IPS-18c (cell line): ENCODE data around the gene HOXA9.

Source experiments
- H3K4me3 ChIP-seq: 2 replicates; pipeline ENCODE4 v1.7.0; 2013; ENCODE audit warnings: low read depth, mild to moderate bottlenecking, low read length, moderate library complexity; ENCODE audit not compliant: insufficient read depth
- H3K9me3 ChIP-seq: one replicate; pipeline ENCODE4 v1.6.1; 2013; ENCODE audit warnings: mild to moderate bottlenecking, low read length, moderate library complexity; ENCODE audit not compliant: control insufficient read depth, insufficient read depth

Gene HOXA9

DNA sequence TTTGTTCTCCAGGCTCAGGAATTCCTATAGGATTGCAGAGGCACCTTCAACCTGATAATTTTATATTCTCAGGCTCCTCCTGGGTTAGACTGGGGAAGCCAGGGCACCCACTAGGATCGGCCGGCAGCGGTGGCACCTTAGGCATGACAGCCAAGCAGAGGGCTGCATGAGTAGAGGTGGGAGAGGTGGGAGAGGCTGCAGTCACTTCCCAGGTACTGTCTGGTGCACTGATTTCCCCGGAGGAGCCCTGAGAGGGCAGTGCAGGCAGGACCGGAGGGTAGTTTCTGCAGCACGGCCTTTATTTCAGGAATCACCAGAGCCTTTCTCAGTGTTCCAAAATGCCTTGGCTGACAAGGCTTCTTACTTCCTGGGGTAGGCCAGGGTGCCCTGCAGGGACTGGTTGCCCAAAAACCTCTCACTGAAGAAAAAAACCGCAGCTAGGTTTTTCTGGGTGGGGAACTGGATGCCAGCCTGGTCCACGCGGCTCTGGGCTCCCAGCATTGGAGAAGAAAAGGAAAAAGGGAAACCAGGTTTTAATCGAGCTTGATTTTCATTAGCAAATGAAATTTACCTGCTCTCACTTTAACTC lies 38.1 kb upstream of the HOXA9 start:
- peaks cover 5% of the 10 kb centered on the region for H3K9me3 ChIP-seq

DNA sequence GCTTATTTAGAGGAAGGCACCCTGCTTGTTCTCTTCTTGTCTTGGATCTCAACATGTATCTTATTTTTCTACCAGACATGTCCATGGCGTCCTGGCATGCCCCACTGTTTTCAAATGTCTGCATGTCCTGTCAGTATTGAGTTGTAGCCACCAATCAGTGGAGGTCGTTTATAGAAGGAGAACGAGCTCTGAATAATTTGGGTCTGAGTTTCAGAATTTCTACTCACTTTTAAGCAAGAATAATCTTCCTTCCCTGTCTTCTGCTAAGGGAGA lies 37.5 kb upstream of the HOXA9 start:
- Histone ChIP-seq H3K4me3 (no peak overlapping the region), H3K9me3 (peaks cover 5% of the 10 kb centered on the region)

More for the DNA sequence above, 38.1 kb upstream of the HOXA9 start:
- H3K4me3 ChIP-seq: no peak overlapping the region

DNA sequence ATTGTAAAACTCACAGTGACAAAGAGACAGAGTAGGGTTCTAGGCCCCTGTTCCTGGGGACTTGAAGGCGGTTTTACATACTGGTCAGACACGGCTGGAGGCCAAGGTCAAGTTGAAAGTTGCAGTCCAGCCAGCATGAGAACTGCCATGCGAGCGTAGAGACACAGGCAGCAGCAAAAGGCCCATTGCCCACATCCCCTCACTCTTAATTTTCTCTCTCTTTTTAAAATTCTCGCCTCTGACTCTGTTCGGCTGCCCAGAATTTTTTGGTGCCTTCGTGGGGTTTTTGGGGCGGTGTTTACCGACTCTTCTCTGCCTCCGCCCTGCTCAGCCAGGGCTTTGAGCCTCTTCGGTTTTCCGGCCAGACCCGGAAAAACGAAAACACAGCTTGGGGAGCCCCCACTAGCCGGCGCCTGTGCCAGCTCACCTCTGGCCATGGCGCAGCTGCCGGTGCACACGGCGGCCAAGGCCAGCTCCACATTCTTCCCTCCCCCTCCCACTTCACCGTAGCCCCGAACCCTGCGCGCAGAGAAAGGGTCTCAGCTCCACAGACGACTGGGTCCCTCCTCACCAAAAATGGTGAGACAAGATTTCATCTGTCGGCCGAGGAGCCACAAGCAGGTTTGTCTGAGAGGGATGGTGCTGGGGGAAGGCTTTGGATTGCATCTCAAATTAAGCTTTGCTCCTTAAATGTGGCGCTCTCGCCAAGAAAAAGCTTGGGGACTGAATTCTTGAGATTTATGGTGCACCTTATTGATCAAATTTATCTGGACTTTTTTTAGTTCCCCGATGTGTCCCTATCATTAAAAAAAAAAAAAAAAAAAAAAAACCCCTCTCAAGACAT lies 36.9 kb upstream of the HOXA9 start:
- H3K4me3 ChIP-seq: no peak overlapping the region
- H3K9me3 ChIP-seq: peaks cover 5% of the 10 kb centered on the region

DNA sequence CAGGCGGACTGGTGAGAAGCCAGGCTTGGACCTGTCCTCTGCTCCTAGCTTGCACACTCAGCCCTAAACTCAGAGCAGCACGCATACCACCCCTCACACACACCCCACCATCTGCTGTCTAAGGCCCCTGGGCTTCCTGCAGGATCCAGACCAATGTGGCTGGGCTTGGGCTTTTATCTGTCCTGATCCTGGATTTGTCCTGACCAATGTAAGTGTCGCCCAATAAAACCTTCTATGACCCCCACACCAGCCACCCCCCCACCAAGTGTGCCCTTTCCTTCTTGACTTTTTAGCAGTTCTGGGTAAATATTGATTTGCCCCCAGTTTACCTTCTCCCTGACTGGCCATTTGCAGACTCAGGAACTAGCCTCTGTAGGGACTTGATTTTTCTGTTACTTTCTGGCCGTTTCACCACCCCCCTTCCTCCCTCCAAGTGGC lies 36.3 kb upstream of the HOXA9 start:
- Histone ChIP-seq H3K4me3 (no peak overlapping the region), H3K9me3 (peaks cover 5% of the 10 kb centered on the region)

DNA sequence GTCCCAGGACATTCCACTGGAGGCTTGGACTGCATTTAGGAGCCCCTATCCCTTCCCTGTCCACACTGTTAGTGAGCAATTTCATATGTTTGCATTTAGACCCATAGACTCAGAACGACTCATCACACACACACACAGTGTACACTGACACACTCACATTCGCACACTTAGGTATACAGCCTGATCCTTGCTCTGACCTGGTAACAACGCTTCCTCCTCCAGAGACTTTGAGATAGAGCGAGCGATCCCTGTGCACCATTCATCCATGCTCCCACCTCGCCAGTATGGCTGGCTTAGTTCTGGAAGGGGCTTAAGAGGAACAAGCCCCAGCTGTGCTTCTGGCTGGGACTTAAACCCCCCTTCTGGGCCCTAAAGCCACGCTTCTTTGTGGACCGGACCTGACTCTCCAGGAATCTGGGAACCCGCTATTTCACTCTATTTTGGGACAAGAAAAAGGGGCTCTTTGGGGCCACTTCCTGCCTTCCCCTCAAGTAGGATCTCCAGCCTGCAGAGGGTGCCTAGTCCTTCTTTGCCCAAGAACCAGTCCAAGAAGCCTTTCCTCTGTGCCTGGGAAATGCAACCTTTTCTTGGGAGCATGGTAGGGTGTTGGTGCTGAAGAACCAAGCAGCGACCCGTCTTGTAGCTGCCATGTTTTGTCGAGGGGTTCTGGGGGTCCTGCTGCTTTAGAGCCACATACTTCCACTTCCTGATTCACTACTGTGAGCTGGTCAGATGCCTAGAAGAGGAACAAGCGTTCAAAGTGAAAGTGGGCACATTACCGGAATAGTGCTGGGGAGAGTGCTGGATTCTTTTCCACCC lies 35.6 kb upstream of the HOXA9 start:
- H3K4me3 ChIP-seq: no peak overlapping the region

DNA sequence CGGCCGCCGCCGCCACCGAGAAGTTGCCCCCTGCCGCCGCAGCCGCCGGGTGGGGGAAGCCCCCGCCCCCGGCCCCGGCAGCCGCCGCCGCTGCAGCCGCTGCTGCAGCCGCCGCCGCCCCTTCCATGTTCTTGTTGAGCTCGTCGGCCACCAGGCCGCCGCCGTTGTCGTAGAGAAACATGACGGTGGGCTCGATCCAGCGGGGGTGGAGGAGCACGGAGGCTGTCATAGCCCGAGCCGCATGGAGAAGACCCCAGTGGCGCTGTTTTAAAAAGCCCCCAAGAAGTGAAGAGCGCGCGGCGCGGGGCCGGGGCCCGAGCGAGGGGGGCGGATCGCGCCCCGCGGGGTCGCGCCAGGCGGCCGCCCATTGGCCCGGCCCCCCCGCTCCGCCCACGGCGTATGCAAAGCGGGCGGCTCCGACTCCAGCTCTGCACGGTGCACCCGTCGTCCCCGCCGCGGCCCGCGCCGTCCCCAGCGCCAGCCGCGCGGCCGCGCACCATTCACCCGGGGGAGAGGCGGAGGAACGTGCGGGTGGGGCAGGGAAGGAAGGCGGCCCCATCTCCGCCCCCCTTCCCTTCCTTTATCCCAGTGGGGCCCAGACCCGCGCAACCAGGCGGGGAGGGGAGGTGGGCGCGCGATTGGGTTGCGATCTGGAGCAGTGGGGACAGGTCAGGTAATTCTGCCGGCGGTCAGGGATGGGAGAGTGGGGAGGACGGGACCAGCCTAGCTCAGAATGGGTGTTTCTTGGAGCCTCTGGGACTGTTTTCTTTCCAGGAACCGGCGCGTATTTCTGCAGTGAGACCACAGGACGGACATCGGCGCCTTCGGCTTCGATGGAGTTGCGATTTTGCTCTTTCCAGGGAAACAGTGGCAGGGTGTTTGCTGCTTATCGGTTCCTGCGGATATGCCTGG lies 34.8 kb upstream of the HOXA9 start, which contains the start of gene HOXA13:
TSS of gene HOXA13 (minus strand) at position 243 of the 912 bp plus-strand sequence. CDS start at position 229, 14 bp downstream.
- Histone ChIP-seq H3K4me3 (peak within 1 kb of the TSS; percentile 34), H3K9me3 (peaks cover 5% of the 10 kb centered on the region)

More for the DNA sequence above, 35.6 kb upstream of the HOXA9 start:
- H3K9me3 ChIP-seq: peaks cover 5% of the 10 kb centered on the region

DNA sequence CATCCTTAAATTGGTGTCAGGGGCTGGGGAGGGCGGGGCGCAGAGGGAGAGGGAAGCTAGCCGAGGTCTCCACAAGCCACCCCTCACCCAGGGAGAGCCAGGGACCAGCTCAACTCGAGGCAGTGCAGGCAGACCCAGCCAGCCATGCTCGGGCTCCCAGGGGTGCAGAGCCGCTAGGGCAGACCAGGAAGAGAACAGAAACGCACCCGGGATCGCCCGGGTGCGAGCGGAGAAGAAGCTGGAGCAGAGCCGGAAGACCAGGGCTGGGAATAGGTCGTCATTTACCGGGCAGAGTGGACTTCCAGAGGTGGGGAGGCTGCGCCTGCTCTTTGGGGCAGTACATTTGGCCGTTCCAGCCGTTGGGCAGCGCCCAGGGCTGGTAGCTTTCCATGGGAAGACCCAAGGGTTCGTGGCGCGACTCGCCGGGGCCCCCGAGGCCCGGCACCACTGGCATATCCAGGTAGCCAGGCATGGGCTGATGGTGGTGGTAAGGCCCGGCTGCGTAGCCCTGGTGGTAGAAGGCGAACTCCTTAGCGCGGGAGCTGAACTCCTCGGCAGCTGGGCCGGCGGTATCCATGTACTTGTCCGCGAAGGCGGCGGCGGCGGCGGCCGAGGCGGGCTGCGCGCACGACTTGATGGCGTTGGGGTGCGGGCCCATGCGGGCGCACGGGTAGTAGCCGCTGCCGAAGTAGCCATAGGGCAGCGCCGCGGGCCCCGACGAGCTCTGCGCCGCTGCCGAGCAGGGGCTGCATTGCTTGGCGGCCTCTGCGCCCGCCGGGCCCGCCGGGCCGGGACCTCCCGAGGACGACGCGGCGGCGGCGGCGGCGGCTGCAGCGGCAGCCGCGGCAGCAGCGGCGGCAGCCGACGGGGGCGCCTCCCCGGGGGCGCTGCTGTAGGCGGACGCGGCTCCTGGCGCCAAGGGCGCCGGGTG lies 33.8 kb upstream of the HOXA9 start:
- peak overlapping the region; percentile 21 for H3K4me3 ChIP-seq
- peaks cover 3% of the 10 kb centered on the region for H3K9me3 ChIP-seq

DNA sequence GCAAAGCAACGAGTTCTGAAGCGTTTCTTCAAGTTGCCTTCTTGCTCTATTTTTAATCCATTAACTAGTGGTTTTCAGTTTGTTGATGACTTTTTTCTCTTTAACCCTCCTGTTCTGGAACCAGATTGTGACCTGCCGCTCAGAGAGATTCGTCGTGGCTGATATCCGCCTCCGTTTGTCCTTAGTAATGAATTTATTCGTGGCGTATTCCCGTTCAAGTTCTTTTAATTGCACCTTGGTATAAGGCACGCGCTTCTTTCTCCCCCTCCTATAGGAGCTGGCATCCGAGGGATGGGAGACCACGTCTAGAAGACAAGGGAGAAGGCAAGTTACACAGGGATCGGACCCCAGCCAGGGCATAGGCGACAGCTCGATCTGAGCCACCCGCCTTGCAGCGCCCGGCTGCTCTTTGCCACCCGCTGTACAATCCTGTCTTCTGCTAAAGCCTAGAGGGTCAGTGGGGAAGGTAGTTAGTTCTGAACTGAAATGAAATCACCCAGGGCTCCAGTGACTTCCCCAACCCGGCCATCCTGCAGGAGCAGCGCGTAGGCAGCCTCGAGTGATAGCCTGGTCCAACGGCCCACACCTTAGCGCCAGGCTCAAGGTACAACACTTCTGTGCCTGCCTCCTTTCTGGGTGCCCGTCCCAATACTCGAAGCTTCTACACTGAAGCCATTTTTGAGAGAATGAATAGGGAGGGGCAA lies 33.0 kb upstream of the HOXA9 start:
- peaks cover 3% of the 10 kb centered on the region for H3K9me3 ChIP-seq

DNA sequence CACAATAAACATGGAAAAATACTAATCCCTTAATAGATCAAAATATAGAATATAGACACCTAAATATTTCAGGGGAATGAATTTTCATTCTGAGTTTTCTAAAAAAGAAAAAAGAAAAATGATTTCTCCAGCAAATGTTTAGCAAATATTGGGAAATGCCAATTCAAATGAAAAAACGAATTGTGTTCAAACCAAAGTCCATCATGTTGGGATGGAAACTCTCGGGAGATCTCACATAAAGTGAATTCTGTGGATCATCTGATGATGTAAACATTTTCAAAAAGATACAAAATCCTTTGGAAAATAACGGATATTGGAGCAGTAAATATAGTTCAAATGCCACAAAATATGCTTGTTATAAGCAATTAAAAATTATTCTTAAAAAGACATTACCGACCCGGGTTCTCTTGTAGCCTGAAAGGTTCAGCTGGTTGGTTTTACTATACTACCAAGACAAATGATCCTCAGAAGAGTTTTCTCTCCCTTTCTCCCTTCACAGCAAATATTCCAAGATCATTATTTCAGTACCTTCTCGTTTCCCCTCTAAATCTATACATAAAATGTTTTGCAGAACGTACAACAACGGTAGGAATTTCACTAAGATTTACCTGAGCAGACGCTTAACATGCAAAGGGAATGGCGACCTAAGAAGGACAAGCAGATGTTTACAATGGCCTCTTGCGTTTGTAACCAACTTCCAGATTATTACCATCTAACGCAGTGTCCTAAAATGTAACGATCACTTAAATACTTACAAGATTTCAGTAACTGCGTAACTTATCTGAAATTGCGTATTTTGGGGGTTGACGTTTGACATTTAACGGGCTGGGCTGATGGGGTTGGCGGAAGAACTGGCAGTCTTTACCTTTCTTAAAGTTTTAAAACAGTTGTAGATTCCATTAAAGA lies 32.1 kb upstream of the HOXA9 start:
- peaks cover 3% of the 10 kb centered on the region for H3K9me3 ChIP-seq
- no peak overlapping the region for H3K4me3 ChIP-seq

More for the DNA sequence above, 33.0 kb upstream of the HOXA9 start:
- no peak overlapping the region for H3K4me3 ChIP-seq

DNA sequence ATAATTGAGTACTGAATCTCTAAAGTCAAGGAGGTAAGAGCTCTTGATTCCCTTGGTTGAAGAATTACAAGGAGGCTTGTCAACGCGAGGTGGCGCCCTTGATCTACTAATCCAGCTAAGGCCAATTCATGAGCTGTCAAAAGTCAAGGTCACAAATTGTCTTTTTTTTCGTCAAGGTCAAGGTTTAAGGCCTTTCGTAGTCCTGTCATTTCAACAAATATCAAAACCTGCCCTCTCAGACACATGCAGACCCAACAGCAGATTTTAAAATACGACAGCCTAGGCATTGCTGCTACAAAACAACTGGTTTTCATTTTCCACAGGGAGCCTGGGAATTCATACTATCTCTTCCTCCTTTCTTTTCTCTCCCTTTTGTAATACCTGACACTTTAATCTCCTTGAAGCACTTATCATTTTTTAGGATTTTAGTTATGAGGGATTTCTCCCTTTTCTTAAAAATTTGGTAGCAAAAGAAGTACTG lies 31.0 kb upstream of the HOXA9 start:
- Histone ChIP-seq H3K4me3 (no peak overlapping the region), H3K9me3 (peaks cover 3% of the 10 kb centered on the region)

DNA sequence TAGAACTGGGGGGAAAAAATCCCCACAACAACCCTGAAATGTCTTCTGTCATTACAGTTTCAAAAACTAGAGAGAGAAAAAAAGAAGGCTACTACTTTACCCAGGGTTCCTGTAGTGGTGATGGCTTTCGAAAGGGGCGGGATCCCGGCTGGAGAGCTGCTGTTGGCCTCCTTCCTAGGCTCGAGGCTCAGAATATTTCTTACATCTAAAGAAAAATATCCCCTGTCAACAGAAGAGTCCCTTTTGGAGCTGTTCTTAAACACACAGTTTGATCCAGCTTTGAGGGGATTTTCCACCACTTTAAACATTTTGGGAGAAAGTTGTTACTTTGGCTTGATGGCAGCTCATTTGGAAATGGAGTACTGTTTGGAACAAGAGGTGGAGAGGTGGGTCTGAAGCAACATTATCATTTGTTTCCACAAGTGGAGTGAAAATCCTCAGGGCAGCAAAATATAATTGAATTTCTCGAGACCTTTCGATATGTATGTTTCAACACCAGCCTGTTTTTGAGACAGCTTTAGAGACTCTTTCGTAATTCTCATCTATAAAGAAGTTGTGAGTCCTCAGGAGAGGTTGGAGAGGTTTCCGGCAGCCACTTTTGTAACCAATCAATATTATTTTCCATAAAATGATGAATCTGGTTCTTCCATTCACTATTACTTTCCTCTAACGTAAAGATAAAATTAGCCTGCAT lies 29.5 kb upstream of the HOXA9 start:
- no peak overlapping the region for H3K4me3 ChIP-seq
- peaks cover 3% of the 10 kb centered on the region for H3K9me3 ChIP-seq

DNA sequence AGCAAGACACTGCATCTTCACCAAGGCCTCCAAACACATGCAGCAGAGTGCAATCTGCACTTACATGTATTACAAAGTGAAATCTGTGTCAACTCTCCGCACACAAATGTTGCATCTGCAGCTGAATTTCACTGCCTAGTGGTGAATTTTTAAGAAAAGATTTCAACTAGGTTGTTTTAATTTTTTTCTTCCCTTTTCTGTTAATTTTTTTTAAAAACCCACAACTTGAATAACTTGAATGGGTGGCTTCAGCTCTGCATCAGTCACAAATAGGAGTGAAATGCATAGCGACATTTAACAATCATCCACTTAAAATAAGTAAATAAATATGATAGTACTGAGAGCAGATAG lies 28.6 kb upstream of the HOXA9 start:
- Histone ChIP-seq H3K9me3 (peaks cover under 1% of the 10 kb centered on the region), H3K4me3 (no peak overlapping the region)

DNA sequence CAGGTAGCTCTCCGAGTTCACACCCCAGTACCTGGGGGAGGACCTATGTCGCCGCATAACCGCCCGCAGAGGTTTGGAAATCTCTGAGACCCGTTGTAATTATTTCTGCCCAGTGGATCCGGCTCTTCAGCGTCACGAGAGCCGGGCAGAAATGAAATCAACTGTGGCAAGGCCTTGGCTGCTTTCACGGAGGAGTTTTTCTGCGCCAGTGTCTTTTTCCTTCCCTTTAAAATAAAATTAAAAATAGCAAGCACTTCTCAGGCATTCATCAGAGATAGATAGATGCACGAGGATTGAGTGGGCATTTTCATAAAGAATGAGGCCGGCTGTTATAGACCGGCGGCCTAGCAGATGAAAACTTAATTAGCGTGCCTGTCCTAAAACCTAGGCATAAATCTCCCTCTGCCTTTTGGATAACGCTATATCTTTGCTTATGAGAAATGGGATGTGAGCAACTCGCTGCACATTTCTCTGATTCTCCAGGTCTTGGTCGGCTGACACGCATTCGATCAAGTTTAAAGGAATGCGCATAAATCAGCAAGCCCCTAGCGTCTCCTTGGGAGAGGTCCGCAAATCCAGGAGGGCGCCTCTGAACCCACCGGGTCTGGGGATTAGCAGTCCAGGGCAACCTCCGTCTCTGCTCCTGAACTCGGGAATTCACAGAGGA lies 28.1 kb upstream of the HOXA9 start:
- no peaks in the 10 kb centered on the region for H3K9me3 ChIP-seq

More for the DNA sequence above, 28.1 kb upstream of the HOXA9 start:
- H3K4me3 ChIP-seq: no peak overlapping the region
